IMR-90 (cell line): ENCODE data around the gene IL17B. TPM values are rescaled to one million over a fixed set of nuclear protein-coding genes. Genes with fewer than 3 reads are reported as not detected.

Experiments used
- ATAC-seq: fragments of 200-7000 bp; cut with Tn5 transposase; 2 replicates; pipeline ENCODE4 v1.9.1; 2020; ENCODE audit warnings: low read depth, mild to moderate bottlenecking, moderate library complexity
- BruUV-seq: library from RNA; stranded (reverse); fragments of 400-500 nt; replicated peaks from 2 replicates; lab custom pipeline; 2021; lab: Mats Ljungman, UMichigan
- CTCF ChIA-PET: fragments of 300-600 bp; formaldehyde crosslinking; extraction: SDS; loops from one replicate; lab custom pipeline; 2021; ENCODE audit warnings: antibody characterized with exemption; lab: Yijun Ruan, JAX
- POLR2A ChIA-PET: fragments of 300-600 bp; sonication (Branson Sonifier 250); formaldehyde crosslinking; loops from one replicate; lab custom pipeline; 2022; ENCODE audit warnings: antibody characterized with exemption; ENCODE audit not compliant: unreplicated experiment; lab: Charles Lee
- DNase-seq: peaks from one replicate; pipeline ENCODE4 v3.0.0; 2013
- H2AFZ ChIP-seq: replicated peaks from 2 replicates; pipeline ENCODE3; 2013; ENCODE audit warnings: low read length, mild to moderate bottlenecking; ENCODE audit not compliant: poor library complexity
- H2AK5ac ChIP-seq: 2 replicates; pipeline ENCODE4 v1.6.1; 2013; ENCODE audit warnings: low read depth, low read length, inconsistent platforms
- H2AK9ac ChIP-seq: replicated peaks from 2 replicates; pipeline ENCODE3; 2013; ENCODE audit warnings: mild to moderate bottlenecking, low read depth, low read length, moderate library complexity; ENCODE audit not compliant: poor library complexity
- H2BK120ac ChIP-seq: 2 replicates; pipeline ENCODE4 v1.6.1; 2013; ENCODE audit warnings: low read depth, low read length, inconsistent platforms
- H2BK15ac ChIP-seq: 3 replicates; pipeline ENCODE4 v1.6.1; 2013; ENCODE audit warnings: low read depth, low read length, inconsistent platforms
- H2BK20ac ChIP-seq: 2 replicates; pipeline ENCODE4 v1.6.1; 2013; ENCODE audit warnings: low read depth, mild to moderate bottlenecking, inconsistent platforms, low read length, moderate library complexity
- H2BK5ac ChIP-seq: 2 replicates; pipeline ENCODE4 v1.6.1; 2013; ENCODE audit warnings: mild to moderate bottlenecking, low read depth, low read length, inconsistent platforms; ENCODE audit not compliant: poor library complexity, severe bottlenecking
- H3K14ac ChIP-seq: replicated peaks from 2 replicates; pipeline ENCODE4 v1.6.1; 2013; ENCODE audit warnings: low read depth, low read length, inconsistent platforms
- H3K18ac ChIP-seq: 2 replicates; pipeline ENCODE4 v1.6.1; 2013; ENCODE audit warnings: low read depth, low read length, control low read depth
- H3K23ac ChIP-seq: 2 replicates; pipeline ENCODE4 v1.6.1; 2013; ENCODE audit warnings: low read depth, low read length, inconsistent platforms
- H3K27ac ChIP-seq: 2 replicates; pipeline ENCODE4 v1.5.1; 2013; ENCODE audit warnings: mild to moderate bottlenecking, control low read depth, low read length; ENCODE audit not compliant: insufficient read depth
- H3K27me3 ChIP-seq: 2 replicates; pipeline ENCODE4 v1.6.1; 2013; ENCODE audit warnings: low read length; ENCODE audit not compliant: control insufficient read depth, insufficient read depth
- H3K36me3 ChIP-seq: 2 replicates; pipeline ENCODE4 v1.6.1; 2013; ENCODE audit warnings: low read length, mixed read lengths; ENCODE audit not compliant: control insufficient read depth, insufficient read depth
- H3K4ac ChIP-seq: 2 replicates; pipeline ENCODE4 v1.6.1; 2013; ENCODE audit warnings: low read depth, low read length, inconsistent platforms
- H3K4me1 ChIP-seq: 2 replicates; pipeline ENCODE4 v1.6.1; 2013; ENCODE audit warnings: low read length, mixed read lengths; ENCODE audit not compliant: control insufficient read depth, insufficient read depth
- H3K4me2 ChIP-seq: 2 replicates; pipeline ENCODE4 v1.6.1; 2013; ENCODE audit warnings: low read depth, mild to moderate bottlenecking, control low read depth, low read length, moderate library complexity
- H3K4me3 ChIP-seq: 2 replicates; pipeline ENCODE4 v1.5.1; 2013; ENCODE audit warnings: low read depth, mild to moderate bottlenecking, control low read depth, low read length, moderate library complexity; ENCODE audit not compliant: insufficient read depth
- H3K56ac ChIP-seq: 2 replicates; pipeline ENCODE4 v1.6.1; 2013; ENCODE audit warnings: low read length, inconsistent platforms; ENCODE audit not compliant: insufficient read depth; ENCODE audit errors: extremely low read depth
- H3K79me1 ChIP-seq, 2 experiments: 2 replicates each; pipeline ENCODE4 v1.6.1; 2013; ENCODE audit warnings: low read length in 2 of 2, inconsistent platforms in 1 of 2, low read depth in 1 of 2
- H3K9ac ChIP-seq: 2 replicates; pipeline ENCODE4 v1.6.1; 2013; ENCODE audit warnings: low read depth, low read length, control low read depth
- H3K9me1 ChIP-seq: 2 replicates; pipeline ENCODE4 v1.6.1; 2013; ENCODE audit warnings: low read length, inconsistent platforms; ENCODE audit not compliant: insufficient read depth
- H3K9me3 ChIP-seq: 2 replicates; pipeline ENCODE4 v1.6.1; 2013; ENCODE audit warnings: low read length; ENCODE audit not compliant: control insufficient read depth, insufficient read depth
- H4K20me1 ChIP-seq: 2 replicates; pipeline ENCODE4 v1.6.1; 2013; ENCODE audit warnings: low read length, inconsistent platforms; ENCODE audit not compliant: insufficient read depth
- H4K5ac ChIP-seq: 2 replicates; pipeline ENCODE4 v1.6.1; 2013; ENCODE audit warnings: mild to moderate bottlenecking, low read depth, low read length, control low read depth
- H4K8ac ChIP-seq, 2 experiments: 2 replicates each; pipeline ENCODE4 v1.6.1; 2013; ENCODE audit warnings: low read depth in 2 of 2, low read length in 2 of 2, control low read depth in 1 of 2, inconsistent platforms in 1 of 2
- H4K91ac ChIP-seq: 2 replicates; pipeline ENCODE4 v1.6.1; 2013; ENCODE audit warnings: low read depth, low read length, inconsistent platforms; ENCODE audit not compliant: insufficient read depth
- BHLHE40 ChIP-seq: fragments of 150-350 bp; IDR thresholded peaks from 2 replicates; pipeline ENCODE4 v1.6.1; 2016; ENCODE audit warnings: mild to moderate bottlenecking, low read depth, low read length
- CEBPB ChIP-seq: IDR thresholded peaks from 2 replicates; pipeline ENCODE4 v1.6.1; 2012; ENCODE audit warnings: low read depth, low read length, improper control_type of control experiment
- CHD1 ChIP-seq: IDR thresholded peaks from 2 replicates; pipeline ENCODE4 v1.6.1; 2012; ENCODE audit warnings: low read depth, low read length, improper control_type of control experiment
- FOS ChIP-seq: fragments of 150-350 bp; IDR thresholded peaks from 2 replicates; pipeline ENCODE4 v1.6.1; 2016; ENCODE audit warnings: low read depth, low read length
- MAFK ChIP-seq: IDR thresholded peaks from 2 replicates; pipeline ENCODE4 v1.6.1; 2012; ENCODE audit warnings: low read depth, low read length, improper control_type of control experiment
- RCOR1 ChIP-seq: IDR thresholded peaks from 2 replicates; pipeline ENCODE4 v1.6.1; 2012; ENCODE audit warnings: mild to moderate bottlenecking, low read length, improper control_type of control experiment; ENCODE audit not compliant: insufficient replicate concordance
- WGBS, 2 experiments: methylation state at CpG; one replicate each; pipeline versions ENCODE4 v1.1.5 to v1.1.7; 2013; ENCODE audit warnings: missing lambda C conversion rate in 2 of 2; ENCODE audit not compliant: insufficient read length in 1 of 2; ENCODE audit errors: extremely low coverage in 2 of 2; 5-methylcytosine and 5-hydroxymethylcytosine counted together
- dilution Hi-C: fragments of 300-500 bp; cut with HindIII; formaldehyde crosslinking; loops from one replicate; pipeline ENCODE4 v1.14.3; 2018; ENCODE audit warnings: low sequenced_read_pairs; ENCODE audit not compliant: unreplicated experiment
- in situ Hi-C: fragments of 300-500 bp; cut with MboI; formaldehyde crosslinking; loops from 3 replicates; pipeline ENCODE4 v1.14.3; 2019; ENCODE audit warnings: low sequenced_read_pairs, inconsistent platforms, mixed read lengths
- intact Hi-C: fragments of 100-400 bp; cut with micrococcal nuclease; formaldehyde crosslinking; loops from 2 replicates; pipeline ENCODE4 v1.10.0; 2022
- polyA plus RNA-seq, 3 experiments: library from polyadenylated mRNA; depleted of rRNA; stranded (reverse); fragments of >200 nt; gene quantifications; 2 replicates each; pipeline ENCODE4 v1.2.3, GENCODE V29; 2012; ENCODE audit warnings: low replicate concordance in 1 of 3
- total RNA-seq: library from RNA; depleted of rRNA; stranded (reverse); fragments of >200 nt; gene quantifications from 2 replicates; pipeline ENCODE4 v1.2.3, GENCODE V29; 2012

Gene IL17B
- total and polyA plus RNA-seq, 2 of the 4 experiments (the other 2 are of a cell fraction): 0.31 TPM; not detected in 1

DNA sequence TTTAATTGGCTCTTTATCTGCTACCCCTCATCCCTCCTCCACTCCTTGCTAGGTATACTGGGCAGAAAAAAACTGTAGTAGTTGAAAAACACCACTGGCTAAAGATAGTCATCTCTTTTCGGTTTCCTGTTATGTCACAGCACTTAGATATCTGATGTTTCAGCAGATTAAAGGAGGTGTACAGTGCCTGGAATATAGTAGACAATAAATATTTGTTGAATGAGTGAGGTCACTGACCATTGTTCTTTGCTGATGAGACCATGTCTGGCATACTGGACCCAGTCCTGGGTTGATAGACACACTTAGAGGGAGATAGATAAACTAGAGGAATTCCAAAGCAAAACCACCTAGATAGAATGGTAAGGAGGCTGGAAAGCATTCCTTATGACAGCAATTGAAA is 30.6 kb downstream of the IL17B start:
- intact Hi-C loops: loop anchor here (5.0 kb wide), 2 partner anchors 81 to 206 kb away; partner anchors contain the start of gene ABLIM3
- dilution Hi-C loops: no loop called here
- ChIA-PET CTCF (no interaction called here), POLR2A (no interaction called here)
- Histone ChIP-seq H3K23ac (no peak overlapping the region), H2BK120ac (no peak overlapping the region), H3K56ac (no peak overlapping the region), H4K91ac (no peak overlapping the region), H4K8ac (no peak overlapping the region), H3K36me3 (peaks cover 30% of the 10 kb centered on the region), H3K4me3 (no peak overlapping the region), H3K4me2 (no peak overlapping the region), H3K27ac (no peak overlapping the region), H4K20me1 (peaks cover 7% of the 10 kb centered on the region; the same call in 1 of the 2 replicates), H3K14ac (no peak overlapping the region), H2BK5ac (no peak overlapping the region), H2AFZ (no peak overlapping the region), H2BK15ac (no peak overlapping the region), H3K79me1 (peaks cover 34 to 40% of the 10 kb centered on the region in 2 experiments), H2AK5ac (no peak overlapping the region), H2BK20ac (no peak overlapping the region), H3K9me3 (no peaks in the 10 kb centered on the region), H3K18ac (no peak overlapping the region), H3K27me3 (no peaks in the 10 kb centered on the region), H3K4ac (no peak overlapping the region), H3K4me1 (peaks cover 2% of the 10 kb centered on the region; the same call in 1 of the 2 replicates), H3K9me1 (peaks cover 6% of the 10 kb centered on the region; the same call in 1 of the 2 replicates), H4K5ac (no peak overlapping the region), H3K9ac (no peak overlapping the region), H2AK9ac (no peak overlapping the region)
- DNase-seq (no peak), ATAC-seq (no peak)
- in situ Hi-C loops: no loop called here
- no peak for TF ChIP-seq BHLHE40
- TF ChIP-seq MAFK: no peak
- no peak for TF ChIP-seq CEBPB
- no peak for TF ChIP-seq FOS
- TF ChIP-seq CHD1: no peak
- no peak for TF ChIP-seq RCOR1
- BruUV-seq: no TSS peak
- no CpG with 5 or more reads among the region's 1 CpG for WGBS, 2 experiments
